HCT116 (cell line): ENCODE results near the gene PCDHGA2. TPM values are rescaled to one million over a fixed set of nuclear protein-coding genes. Genes with fewer than 3 reads are reported as not detected.

Experiments
- ATAC-seq: fragments of 200-7000 bp; cut with Tn5 transposase; 2 replicates; pipeline ENCODE4 v1.9.1; 2020; ENCODE audit warnings: mild to moderate bottlenecking, moderate library complexity
- BruUV-seq: library from RNA; stranded (reverse); fragments of 400-500 nt; replicated peaks from 2 replicates; lab custom pipeline; 2021; lab: Mats Ljungman, UMichigan
- CTCF ChIA-PET: fragments of 300-600 bp; sonication (Branson Sonifier 250); formaldehyde crosslinking; loops from one replicate; lab custom pipeline; 2021; ENCODE audit warnings: antibody characterized with exemption; lab: Charles Lee
- POLR2A ChIA-PET: fragments of 300-600, 350-600 bp; sonication (Branson Sonifier 250); formaldehyde crosslinking; loops from one replicate; lab custom pipeline; 2021; ENCODE audit warnings: antibody characterized with exemption; lab: Charles Lee
- RAD21 ChIA-PET, 2 experiments: fragments of 300-600 bp; sonication (Branson Sonifier 250); formaldehyde crosslinking; loops; one replicate each; lab custom pipeline; 2023; ENCODE audit warnings: low total read pairs in 2 of 2; ENCODE audit not compliant: uncharacterized antibody in 2 of 2, unreplicated experiment in 2 of 2, low non-redundant PET in 1 of 2; lab: Charles Lee
- DNase-seq: peaks from one replicate; pipeline ENCODE4 v3.0.0-alpha.2; 2010; ENCODE audit warnings: low read depth, low spot score
- H2AFZ ChIP-seq: fragments of 200-600 bp; shearing (Covaris generic), sonication (generic); 2 replicates; pipeline ENCODE4 v1.6.1; 2017; ENCODE audit warnings: low read depth, mixed run types, mixed read lengths, antibody characterized with exemption, low read length; ENCODE audit not compliant: poor library complexity, severe bottlenecking
- H3K27ac ChIP-seq: 2 replicates; pipeline ENCODE4 v1.5.1; 2012; ENCODE audit warnings: low read depth, low read length
- H3K27me3 ChIP-seq: fragments of 200-600 bp; sonication (generic); 2 replicates; pipeline ENCODE4 v1.6.1; 2016; ENCODE audit warnings: mixed run types, low read length, mixed read lengths; ENCODE audit not compliant: insufficient read depth
- H3K36me3 ChIP-seq, 2 experiments: fragments of 200-500 bp in 1 of 2; fragments of 200-600 bp in 1 of 2; sonication (Bioruptor generic) in 1 of 2; sonication (generic) in 1 of 2; 2 replicates each; pipeline versions ENCODE4 v1.5.1 to v1.6.1; 2014 to 2016; ENCODE audit warnings: low read length in 2 of 2, inconsistent platforms in 1 of 2, mixed read lengths in 1 of 2, mixed run types in 1 of 2; ENCODE audit not compliant: insufficient read depth in 2 of 2, control insufficient read depth in 1 of 2
- H3K4me1 ChIP-seq, 2 experiments: fragments of 200-600 bp in 1 of 2; sonication (generic) in 1 of 2; 2 replicates each; pipeline versions ENCODE4 v1.5.1 to v1.6.1; 2012 to 2017; ENCODE audit warnings: low read length in 2 of 2, inconsistent platforms in 1 of 2, mild to moderate bottlenecking in 1 of 2, mixed read lengths in 1 of 2, mixed run types in 1 of 2, moderate library complexity in 1 of 2; ENCODE audit not compliant: insufficient read depth in 2 of 2, control insufficient read depth in 1 of 2
- H3K4me2 ChIP-seq: fragments of 200-600 bp; sonication (generic); 2 replicates; pipeline ENCODE4 v1.6.1; 2017; ENCODE audit warnings: mixed run types, low read length, mixed read lengths
- H3K4me3 ChIP-seq, 2 experiments: fragments of 200-600 bp in 1 of 2; sonication (generic) in 1 of 2; replicated peaks in 1 of 2; 2 replicates each; pipeline ENCODE4 v1.5.1; 2011 to 2016; ENCODE audit warnings: low read length in 2 of 2, control low read depth in 1 of 2, low read depth in 1 of 2, mild to moderate bottlenecking in 1 of 2, mixed read lengths in 1 of 2, mixed run types in 1 of 2
- H3K79me2 ChIP-seq: fragments of 200-600 bp; sonication (generic); 2 replicates; pipeline ENCODE4 v1.6.1; 2017; ENCODE audit warnings: mild to moderate bottlenecking, mixed run types, low read length, moderate library complexity, mixed read lengths; ENCODE audit not compliant: insufficient read depth
- H3K9ac ChIP-seq: fragments of 200-600 bp; sonication (generic); 2 replicates; pipeline ENCODE4 v1.6.1; 2016; ENCODE audit warnings: low read length, mixed read lengths
- H3K9me2 ChIP-seq: fragments of 200-600 bp; sonication (generic), shearing (Covaris generic); 2 replicates; pipeline ENCODE4 v1.6.1; 2017; ENCODE audit warnings: mixed run types, mild to moderate bottlenecking, moderate library complexity; ENCODE audit not compliant: insufficient read depth
- H3K9me3 ChIP-seq, 2 experiments: fragments of 200-500 bp in 1 of 2; fragments of 200-600 bp in 1 of 2; sonication (Bioruptor generic) in 1 of 2; sonication (generic) in 1 of 2; 2 replicates each; pipeline ENCODE4 v1.6.1; 2014 to 2017; ENCODE audit warnings: low read length in 2 of 2, mixed read lengths in 2 of 2, inconsistent platforms in 1 of 2, low read depth in 1 of 2, mild to moderate bottlenecking in 1 of 2, mixed run types in 1 of 2, moderate library complexity in 1 of 2; ENCODE audit not compliant: control insufficient read depth in 1 of 2, insufficient read depth in 1 of 2
- H4K20me1 ChIP-seq: fragments of 200-600 bp; sonication (generic), shearing (Covaris generic); 2 replicates; pipeline ENCODE4 v1.6.1; 2017; ENCODE audit warnings: mixed run types, mild to moderate bottlenecking, moderate library complexity; ENCODE audit not compliant: insufficient read depth
- CBX3 ChIP-seq: IDR thresholded peaks from 2 replicates; pipeline ENCODE4 v1.6.1; 2012; ENCODE audit warnings: low read depth
- CTCF ChIP-seq, 3 experiments: fragments of 200-600 bp in 1 of 3; sonication (generic) in 1 of 3; IDR thresholded peaks in 2 of 3; conservative IDR thresholded peaks in 1 of 3; 2 replicates each; pipeline ENCODE4 v1.5.1; 2012 to 2017; ENCODE audit warnings: low read depth in 2 of 3, low read length in 2 of 3, antibody characterized with exemption in 1 of 3, borderline replicate concordance in 1 of 3, control low read depth in 1 of 3, mild to moderate bottlenecking in 1 of 3, mixed read lengths in 1 of 3, mixed run types in 1 of 3, moderate library complexity in 1 of 3; ENCODE audit not compliant: insufficient read depth in 1 of 3
- ELF1 ChIP-seq: IDR thresholded peaks from 2 replicates; pipeline ENCODE4 v1.6.1; 2012; ENCODE audit warnings: low read depth, borderline replicate concordance
- EZH2 ChIP-seq: fragments of 200-600 bp; sonication (generic); IDR thresholded peaks from 2 replicates; pipeline ENCODE4 v1.6.1; 2017; ENCODE audit warnings: antibody characterized with exemption, mixed run types
- RAD21 ChIP-seq: IDR thresholded peaks from 2 replicates; pipeline ENCODE4 v1.6.1; 2012; ENCODE audit warnings: low read depth, mild to moderate bottlenecking
- SIN3A ChIP-seq: IDR thresholded peaks from 2 replicates; pipeline ENCODE4 v1.6.1; 2012; ENCODE audit warnings: low read depth
- SP1 ChIP-seq: IDR thresholded peaks from 2 replicates; pipeline ENCODE4 v1.6.1; 2012; ENCODE audit warnings: low read depth
- SRF ChIP-seq: IDR thresholded peaks from 2 replicates; pipeline ENCODE4 v1.6.1; 2012; ENCODE audit warnings: low read depth
- YY1 ChIP-seq: IDR thresholded peaks from 2 replicates; pipeline ENCODE4 v1.6.1; 2011; ENCODE audit warnings: low read length, low read depth, moderate library complexity, mild to moderate bottlenecking; ENCODE audit not compliant: insufficient replicate concordance; ENCODE audit errors: extremely low read depth
- ZNF274 ChIP-seq: fragments of 200-500 bp; sonication (Bioruptor generic); IDR thresholded peaks from 2 replicates; pipeline ENCODE4 v1.6.1; 2014; ENCODE audit warnings: mild to moderate bottlenecking, low read depth, low read length, inconsistent platforms
- intact Hi-C: fragments of 100-400 bp; cut with micrococcal nuclease; formaldehyde crosslinking; loops from 2 replicates; pipeline ENCODE4 v1.10.0; 2022
- total RNA-seq: library from RNA; stranded (reverse); gene quantifications from one replicate; pipeline ENCODE4 v1.2.1, GENCODE V29; 2021; ENCODE audit not compliant: unreplicated experiment
- TF ChIP-seq, protein P1 (sequence below): IDR thresholded peaks from 2 replicates; pipeline ENCODE4 v1.6.1; 2012

The PCDHGA2 gene
- total RNA-seq, 1 experiment from 2014 or later: not detected

GRCh38 chr5:141298376-141298775 is 40.2 kb upstream of the PCDHGA2 start:
- ATAC-seq (no peak), DNase-seq (no peak)
- H3K27me3 ChIP-seq: no peaks in the 10 kb centered on the region
- no peak overlapping the region for H3K4me2 ChIP-seq
- H3K36me3 ChIP-seq: no peaks in the 10 kb centered on the region
- H4K20me1 ChIP-seq: no peaks in the 10 kb centered on the region
- no peak overlapping the region for H3K9ac ChIP-seq
- intact Hi-C loops: no loop called here
- no peak overlapping the region for H2AFZ ChIP-seq
- ChIA-PET CTCF (no interaction called here), POLR2A (no interaction called here), RAD21 (no interaction called here)
- TF ChIP-seq ELF1 (no peak), CTCF (IDR thresholded peaks at IDR 0.05 in 2 of 3, conservative IDR thresholded peaks at IDR 0.05 in 1 of 3; ENCODE audit: borderline replicate concordance in 1 of 3, insufficient read depth in 1 of 3, low read depth in 2 of 3, low read length in 2 of 3) (no peak), ZNF274 (no peak), CBX3 (no peak), SP1 (no peak), YY1 (no peak), RAD21 (no peak), SRF (no peak), EZH2 (no peak), SIN3A (no peak)
- TF ChIP-seq, protein P1, sequence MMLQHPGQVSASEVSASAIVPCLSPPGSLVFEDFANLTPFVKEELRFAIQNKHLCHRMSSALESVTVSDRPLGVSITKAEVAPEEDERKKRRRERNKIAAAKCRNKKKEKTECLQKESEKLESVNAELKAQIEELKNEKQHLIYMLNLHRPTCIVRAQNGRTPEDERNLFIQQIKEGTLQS: no peak
- no TSS peak for BruUV-seq
- H3K9me2 ChIP-seq: no peaks in the 10 kb centered on the region
- H3K4me1 ChIP-seq: no peaks in the 10 kb centered on the region
- H3K9me3 ChIP-seq: peaks cover 0 to 5% of the 10 kb centered on the region in 2 experiments; a peak in 1 of 4 replicates
- no peak overlapping the region for H3K27ac ChIP-seq
- no peak overlapping the region for H3K4me3 ChIP-seq
- no peaks in the 10 kb centered on the region for H3K79me2 ChIP-seq
